HL-60 (cell line): ENCODE data around the gene ARHGAP32.

ENCODE experiments used
- CTCF ChIP-seq: IDR thresholded peaks from one replicate; pipeline ENCODE4 v1.5.1; 2011; ENCODE audit warnings: low read length, control low read depth, inconsistent platforms; ENCODE audit not compliant: insufficient read depth
- GABPA ChIP-seq: IDR thresholded peaks from 2 replicates; pipeline ENCODE4 v1.6.1; 2012; ENCODE audit warnings: low read depth
- POLR2AphosphoS5 ChIP-seq: IDR thresholded peaks from 2 replicates; pipeline ENCODE4 v1.6.1; 2012; ENCODE audit warnings: low read depth
- REST ChIP-seq: IDR thresholded peaks from 2 replicates; pipeline ENCODE4 v1.6.1; 2012; ENCODE audit warnings: low read depth; ENCODE audit not compliant: insufficient replicate concordance
- SPI1 ChIP-seq: IDR thresholded peaks from 2 replicates; pipeline ENCODE4 v1.6.1; 2012; ENCODE audit warnings: low read depth, mild to moderate bottlenecking, borderline replicate concordance

- TF ChIP-seq GABPA (no peak), REST (no peak), CTCF (no peak), POLR2AphosphoS5 (no peak), SPI1 (no peak)
Observed at GRCh38 chr11:129167315-129167714, 24.8 kb downstream of the ARHGAP32 start.
